ENCODE results near the gene GULP1.

DNA sequence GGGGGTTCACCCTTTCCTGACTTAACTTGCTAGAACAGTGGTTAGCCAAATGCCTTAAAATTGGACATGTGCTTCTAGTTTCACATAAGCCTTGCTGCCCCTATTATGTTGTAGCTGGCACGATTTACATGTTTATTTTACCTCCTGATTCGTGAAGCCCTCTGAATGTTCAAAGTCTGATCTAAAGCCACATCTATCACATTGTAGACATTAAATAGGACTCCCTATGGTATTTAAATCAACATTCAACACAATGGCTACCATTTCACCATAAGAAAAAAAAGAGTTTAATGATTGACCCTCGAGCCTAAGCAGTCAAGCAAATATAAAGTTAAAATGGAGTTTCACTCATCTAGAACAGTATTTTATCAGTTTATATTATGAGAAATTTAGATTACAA lies 151.5 kb downstream of the GULP1 start:
- TF ChIP-seq, protein P1, sequence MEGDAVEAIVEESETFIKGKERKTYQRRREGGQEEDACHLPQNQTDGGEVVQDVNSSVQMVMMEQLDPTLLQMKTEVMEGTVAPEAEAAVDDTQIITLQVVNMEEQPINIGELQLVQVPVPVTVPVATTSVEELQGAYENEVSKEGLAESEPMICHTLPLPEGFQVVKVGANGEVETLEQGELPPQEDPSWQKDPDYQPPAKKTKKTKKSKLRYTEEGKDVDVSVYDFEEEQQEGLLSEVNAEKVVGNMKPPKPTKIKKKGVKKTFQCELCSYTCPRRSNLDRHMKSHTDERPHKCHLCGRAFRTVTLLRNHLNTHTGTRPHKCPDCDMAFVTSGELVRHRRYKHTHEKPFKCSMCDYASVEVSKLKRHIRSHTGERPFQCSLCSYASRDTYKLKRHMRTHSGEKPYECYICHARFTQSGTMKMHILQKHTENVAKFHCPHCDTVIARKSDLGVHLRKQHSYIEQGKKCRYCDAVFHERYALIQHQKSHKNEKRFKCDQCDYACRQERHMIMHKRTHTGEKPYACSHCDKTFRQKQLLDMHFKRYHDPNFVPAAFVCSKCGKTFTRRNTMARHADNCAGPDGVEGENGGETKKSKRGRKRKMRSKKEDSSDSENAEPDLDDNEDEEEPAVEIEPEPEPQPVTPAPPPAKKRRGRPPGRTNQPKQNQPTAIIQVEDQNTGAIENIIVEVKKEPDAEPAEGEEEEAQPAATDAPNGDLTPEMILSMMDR (IDR thresholded peaks at IDR 0.05 in 8 of 11, conservative IDR thresholded peaks at IDR 0.05 in 3 of 11), result no peak
- TF ChIP-seq POLR2A (IDR thresholded peaks at IDR 0.05) (no peak), POLR2AphosphoS5 (IDR thresholded peaks at IDR 0.05) (no peak)

Measured in spleen (tissue), 7 donors.